Astrocyte of the hippocampus (primary cell): ENCODE results near the gene ERC1.
A peak's percentile ranks its signal among the peaks of the same experiment; 100 is the strongest.
"Not testable (repeated sequence)": the region's sequence is repeated elsewhere in the genome, so short reads cannot be mapped to it uniquely, and the experiment has no call there.

Experiments used
- DNase-seq: peaks from one replicate; pipeline ENCODE4 v3.0.0; 2011; ENCODE audit warnings: low read depth, low spot score

ERC1 gene

DNA sequence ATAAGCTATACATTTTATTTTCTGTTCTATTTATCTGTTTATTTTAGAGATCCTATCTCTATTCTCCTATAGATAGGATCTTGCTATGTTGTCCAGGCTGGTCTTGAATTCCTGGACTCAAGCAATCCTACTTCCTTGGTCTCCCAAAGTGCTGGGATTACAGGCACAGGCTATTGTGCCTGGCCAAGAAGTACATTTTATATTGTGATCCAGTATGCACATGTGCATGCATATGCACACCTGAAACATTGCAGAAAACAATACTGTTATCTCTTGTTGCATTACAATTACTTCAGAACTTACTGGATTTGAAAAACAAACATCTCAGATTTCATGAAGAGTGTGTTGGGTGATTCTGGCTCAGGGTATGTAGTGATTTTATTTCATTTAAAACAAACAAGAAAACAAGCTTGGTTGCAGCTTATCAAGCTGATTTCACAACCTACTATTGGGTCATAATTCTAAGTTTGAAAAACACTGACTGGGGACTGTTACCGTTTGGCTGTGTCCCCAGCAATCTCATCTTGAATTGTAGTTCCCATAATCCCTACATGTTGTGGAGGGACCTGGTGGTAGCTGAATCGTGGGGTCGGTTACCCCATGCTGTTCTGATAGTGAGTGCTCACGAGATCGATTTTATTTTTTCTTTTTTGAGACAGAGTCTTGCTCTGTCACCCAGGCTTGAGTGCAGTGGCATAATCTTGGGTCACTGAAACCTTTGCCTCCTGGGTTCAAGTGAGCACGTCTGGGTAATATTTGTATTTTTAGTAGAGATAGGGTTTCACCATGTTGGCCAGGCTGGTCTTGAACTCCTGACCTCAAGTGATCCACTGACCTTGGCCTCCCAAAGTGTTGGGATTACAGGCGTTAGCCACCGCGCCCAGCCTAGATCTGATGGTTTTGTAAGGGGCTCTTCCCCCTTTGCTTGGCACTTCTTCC lies 31.3 kb downstream of the ERC1 start:
- no peak for DNase-seq

DNA sequence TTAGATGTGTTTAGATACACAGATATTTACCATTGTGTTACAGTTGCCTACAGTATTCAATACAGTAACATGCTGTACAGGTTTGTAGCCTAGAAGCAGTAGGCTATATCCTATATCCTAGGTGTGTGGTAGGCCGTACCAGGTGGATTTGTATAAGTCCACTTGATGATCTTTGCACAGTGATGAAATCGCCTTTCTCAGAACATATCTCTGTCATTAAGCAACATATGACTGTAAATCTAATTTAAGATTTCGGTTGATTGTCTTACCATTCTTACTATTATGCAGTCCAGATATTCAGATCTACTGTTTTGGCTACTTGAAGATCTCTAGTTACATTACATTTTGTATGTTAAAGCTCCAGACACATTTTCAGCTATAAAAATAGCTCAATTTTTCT lies 39.8 kb downstream of the ERC1 start:
- DNase-seq: no peak

DNA sequence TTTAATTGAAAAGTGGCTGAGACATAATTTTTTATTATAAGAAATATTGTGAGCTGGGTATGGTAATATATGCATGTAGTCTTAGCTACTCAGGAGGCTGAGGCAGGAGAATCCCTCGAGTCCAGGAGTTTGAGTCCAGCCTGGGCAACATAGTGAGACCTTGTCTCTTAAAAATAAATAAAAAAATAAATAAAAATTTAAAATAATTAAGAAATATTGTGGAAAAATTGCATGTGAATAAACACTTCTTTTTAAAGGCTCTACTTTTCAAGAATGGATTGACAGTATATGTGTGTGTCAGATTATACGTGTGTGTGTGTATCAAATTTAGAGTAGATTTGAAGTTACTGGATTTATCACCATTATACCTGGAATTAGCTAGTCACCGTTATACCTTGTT lies 43.2 kb downstream of the ERC1 start:
- no peak for DNase-seq

DNA sequence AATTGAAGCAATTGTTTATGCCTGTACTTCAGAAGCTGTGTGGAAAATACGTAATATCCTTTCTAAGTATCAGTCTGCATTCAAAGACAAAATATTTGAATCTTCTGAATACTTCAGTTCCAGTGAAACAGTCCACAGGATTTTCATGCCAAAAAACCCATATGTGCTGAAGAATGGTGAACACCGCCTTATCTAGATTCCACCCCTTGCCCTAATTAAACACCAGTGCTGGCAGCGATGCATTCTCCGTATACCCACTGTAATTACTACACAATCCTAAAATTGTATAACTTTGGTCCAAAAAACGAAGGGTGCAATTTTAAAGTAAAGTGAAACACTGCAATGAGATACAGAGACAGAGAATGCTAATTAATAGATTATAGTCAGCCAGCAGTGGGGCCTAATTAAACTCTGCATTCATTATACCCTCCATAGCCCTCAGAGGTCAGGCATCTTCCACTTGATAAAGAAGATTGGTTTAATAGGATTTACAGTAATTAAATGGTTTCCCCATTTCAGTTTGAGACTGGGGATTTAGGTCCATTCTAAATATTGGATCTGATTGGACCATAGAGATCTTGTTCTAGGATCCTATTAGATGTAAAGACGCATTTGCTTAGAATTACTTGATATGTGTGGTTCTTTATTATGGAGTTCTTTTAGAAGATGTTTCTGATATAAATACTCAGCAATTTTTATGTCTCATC lies 43.9 kb downstream of the ERC1 start:
- DNase-seq: no peak

DNA sequence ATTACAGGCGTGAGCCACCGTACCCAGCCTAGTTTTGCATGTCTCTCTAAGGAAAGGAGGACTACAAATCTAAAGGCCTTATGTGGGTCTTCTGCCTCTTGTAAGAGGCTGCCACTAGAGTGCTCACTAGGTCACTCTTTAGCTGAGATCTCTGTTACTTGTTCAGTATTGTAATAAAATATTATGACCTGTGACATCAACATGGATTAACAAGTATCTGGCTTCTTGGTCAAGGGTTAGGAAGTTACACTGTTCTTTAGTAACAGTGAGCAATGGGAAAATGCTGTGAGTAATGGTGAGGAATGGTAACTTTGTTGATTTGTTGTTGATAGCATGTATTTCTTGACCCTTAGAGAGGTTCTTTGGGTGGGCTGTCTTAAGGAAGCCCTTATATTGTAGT lies 50.5 kb downstream of the ERC1 start:
- no peak for DNase-seq

DNA sequence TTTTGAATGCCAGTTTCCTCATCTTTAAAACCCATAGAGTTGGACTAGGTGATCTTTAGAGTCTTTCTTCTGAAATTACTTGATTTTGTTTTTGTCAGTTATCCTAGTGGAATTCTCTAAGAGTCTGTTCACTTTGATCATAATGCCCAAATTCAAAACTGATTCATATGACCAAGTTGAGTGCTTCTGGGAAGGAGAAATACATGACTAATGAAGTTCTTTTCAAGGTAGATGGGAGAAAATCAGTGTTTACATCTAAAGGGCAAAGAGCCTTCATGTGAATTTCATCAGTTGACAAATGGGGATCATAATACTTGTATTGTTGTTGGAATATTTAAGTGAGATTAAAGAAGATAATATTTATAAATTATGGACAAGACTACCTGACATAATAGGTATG lies 53.2 kb downstream of the ERC1 start:
- no peak for DNase-seq

DNA sequence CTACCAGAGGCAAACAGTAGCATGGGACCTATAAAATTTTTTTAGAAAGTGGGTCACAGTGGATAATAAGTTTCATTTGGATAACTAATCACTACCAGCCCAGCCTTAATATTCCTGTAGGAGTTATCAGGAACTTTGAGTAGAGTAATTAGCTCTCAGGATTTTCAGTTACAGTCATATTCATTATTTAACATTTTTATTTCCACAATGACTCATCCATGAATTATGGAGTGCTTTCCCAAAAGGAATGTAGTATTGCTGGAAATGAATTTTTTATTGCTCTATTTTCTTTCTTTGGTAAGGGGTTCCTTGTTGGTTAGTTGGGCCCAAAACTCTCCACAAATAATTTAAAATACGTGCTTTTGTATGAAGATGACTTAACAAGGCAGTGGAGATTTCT lies 53.7 kb downstream of the ERC1 start:
- peak; percentile 32 for DNase-seq

DNA sequence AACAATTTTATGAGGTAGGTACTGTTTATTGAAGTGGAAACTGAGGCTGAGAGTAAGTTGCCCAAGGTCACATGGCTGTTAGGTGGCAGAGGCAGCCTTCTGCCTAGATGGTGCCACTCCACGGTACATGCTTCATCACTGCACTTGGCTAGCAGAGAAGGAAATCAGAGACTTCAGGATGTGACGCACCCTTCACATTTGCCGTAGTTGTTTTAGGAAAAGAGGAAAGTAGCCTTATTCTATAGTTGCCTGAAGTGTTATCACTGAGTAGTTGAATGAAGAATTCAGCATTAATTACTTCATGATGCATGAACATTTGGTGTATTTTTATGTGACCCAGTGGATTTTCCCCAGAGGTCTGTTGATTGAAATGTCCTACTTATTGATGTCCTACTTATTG lies 55.7 kb downstream of the ERC1 start:
- DNase-seq: no peak

DNA sequence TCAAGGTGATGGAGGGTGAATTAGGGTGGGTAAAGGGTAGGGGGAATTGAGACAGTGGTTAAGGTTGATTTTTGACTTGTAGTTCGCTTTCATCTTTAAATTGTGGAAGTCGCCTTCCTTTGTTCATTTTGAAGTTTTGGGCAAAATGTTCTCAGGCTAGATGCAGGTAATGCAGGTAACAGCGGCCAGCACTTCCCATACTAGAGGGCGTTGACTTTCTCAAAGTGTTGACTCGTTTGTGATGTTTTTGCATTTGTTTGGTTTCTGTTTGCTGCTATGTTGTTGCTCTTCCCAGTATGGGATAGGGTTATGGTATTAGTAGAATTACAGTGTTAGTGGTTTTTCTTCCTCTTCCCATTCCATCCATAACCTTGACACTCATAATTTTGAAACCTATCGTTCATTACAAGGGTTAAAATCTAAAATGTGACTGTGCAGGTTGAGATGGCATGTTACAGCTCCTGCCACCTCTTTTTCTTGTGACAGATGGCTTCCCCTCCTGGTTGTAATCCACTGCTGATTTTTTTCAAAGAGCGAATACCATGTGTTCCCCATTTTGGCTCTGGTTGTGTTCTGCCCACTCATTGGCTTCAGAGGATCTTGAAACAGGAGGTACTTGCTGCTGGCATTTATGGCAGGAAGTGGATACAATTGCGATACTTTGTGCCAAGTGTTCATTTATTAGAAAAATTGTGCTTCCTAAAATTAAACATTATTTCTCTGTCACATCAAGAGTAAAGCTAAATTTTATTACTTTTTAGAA lies 57.1 kb downstream of the ERC1 start:
- DNase-seq: no peak

DNA sequence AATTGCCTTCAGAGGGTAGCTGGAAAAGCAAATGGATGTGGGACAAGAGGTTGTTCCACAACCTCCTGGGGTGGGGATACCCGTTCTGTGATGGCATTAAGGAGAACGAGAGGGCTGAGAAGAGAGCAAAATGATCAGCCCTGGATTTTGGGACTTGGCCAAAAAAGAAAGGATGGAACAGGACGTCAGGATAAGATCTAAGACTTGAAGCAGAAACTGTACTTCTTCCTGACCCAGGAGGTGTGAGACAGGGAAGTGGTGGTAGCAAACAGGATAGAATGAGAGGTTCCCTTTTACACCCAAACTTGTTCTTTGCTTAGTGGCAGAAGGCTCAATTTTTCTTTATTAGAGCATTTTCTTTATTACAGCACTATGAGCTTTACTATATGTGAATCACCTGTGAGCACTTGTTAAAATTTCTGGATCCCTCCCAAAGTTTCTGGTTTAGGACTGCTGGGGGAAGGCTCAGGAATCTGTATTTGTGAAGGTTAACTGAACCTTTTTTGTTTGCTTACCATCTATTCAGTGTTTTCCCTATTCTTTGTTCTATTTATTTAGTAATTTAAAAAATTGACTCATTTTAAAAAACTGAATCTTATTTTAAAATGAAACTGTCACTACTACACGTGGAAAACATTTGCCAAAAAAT lies 59.2 kb downstream of the ERC1 start:
- no peak for DNase-seq

DNA sequence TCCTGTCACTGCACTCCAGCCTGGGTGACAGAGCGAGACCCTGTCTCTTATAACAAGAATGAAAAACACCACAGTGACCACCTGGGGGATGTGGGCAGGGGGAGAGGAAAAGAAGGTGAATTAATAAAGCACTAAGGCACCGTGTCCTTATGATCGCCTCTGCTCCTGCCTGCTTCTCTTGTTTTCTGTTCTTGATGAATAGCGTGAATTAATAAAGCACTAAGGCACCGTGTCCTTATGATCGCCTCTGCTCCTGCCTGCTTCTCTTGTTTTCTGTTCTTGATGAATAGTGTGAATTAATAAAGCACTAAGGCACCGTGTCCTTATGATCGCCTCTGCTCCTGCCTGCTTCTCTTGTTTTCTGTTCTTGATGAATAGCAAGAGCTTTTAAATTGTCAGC lies 60.6 kb downstream of the ERC1 start:
- DNase-seq: not testable (repeated sequence)

DNA sequence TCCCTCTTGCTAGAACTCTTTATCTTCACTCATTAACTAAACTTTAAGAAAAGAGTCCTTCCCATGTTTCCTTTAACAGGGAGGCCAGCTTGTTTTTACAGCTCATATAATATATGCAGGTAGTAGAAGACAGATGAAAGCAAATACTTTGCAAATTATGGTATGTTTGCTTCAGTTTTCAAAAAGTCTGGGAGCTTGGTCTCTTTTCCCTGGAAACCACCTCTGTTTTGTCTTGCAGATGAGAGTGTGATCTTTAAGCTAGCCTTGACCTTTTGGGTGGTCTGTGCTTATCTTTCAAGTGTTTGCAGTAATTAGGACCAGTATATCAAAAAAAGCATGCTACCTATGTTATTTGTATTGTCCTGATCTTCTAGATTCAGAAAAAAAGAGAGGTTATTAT lies 62.7 kb downstream of the ERC1 start:
- DNase-seq: no peak

DNA sequence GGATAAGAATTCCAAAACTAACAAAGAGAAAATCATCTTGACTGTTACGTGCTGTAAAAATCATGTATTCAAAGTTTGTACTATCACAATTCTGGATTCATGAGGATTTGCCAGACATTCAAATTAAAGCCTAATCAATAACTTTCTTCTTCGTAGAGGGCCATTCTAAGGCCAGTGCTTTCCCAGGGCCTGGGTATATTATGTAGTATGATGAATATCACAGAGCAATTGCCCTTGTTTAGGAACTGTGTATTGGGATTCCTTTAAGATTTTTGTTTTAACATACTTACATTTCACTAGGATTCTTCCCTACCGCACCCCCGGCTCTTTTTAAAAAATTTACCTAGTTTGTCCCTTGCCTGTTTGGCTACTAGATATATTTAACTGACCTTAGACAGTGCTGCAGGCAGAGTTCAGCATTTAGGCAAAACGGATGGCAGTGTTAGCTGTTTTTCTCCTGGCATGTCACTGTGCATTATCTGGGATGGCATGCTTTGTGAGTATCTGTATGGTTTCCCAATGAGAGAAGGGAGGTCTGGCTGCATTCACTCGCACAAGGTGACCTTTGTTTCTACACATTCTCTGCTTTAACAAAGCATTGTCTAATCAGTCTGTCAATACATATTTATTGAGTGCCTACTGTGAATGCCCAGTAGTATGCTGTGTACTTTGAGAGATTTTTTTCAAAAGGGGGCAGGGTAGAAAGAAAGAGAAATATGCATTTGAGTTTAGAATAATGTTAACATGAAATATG lies 63.3 kb downstream of the ERC1 start:
- no peak for DNase-seq

DNA sequence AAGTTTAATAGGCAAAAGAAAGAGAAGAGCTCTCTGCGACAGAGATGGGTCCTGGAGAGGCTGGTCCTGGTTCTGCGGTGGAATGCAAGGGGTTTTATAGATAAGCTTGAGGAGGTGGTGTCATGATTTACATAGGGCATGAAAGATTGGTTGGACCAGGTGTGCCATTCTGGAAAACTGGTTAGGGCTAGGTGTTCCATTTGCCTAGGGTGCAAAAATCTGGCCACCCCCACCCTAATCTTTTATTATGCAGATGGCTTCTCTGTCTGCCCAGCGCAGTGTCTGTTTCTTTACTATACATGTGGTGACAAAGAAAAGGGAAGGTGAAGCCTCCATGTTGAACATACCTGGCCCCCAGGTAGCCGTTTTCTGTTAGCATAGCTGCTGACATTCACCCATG lies 65.4 kb downstream of the ERC1 start:
- DNase-seq: no peak

DNA sequence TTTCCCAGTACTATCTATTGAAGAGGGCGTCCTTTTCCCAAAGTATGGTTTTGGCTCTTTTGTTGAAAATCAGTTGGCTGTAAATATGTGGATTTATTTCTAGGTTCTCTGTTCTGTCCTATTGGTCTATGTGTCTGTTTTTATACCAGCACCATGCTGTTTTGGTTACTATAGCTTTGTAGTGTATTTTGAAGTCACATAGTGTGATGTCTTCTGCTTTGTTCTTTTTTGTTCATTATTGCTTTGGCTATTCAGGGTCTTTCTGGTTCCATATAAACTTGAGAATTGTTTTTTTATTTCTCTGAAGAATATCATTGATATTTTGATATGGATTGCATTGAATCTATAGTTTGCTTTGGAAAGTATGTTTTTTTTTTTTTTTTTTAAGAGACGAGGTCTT lies 67.4 kb downstream of the ERC1 start:
- DNase-seq: no peak

DNA sequence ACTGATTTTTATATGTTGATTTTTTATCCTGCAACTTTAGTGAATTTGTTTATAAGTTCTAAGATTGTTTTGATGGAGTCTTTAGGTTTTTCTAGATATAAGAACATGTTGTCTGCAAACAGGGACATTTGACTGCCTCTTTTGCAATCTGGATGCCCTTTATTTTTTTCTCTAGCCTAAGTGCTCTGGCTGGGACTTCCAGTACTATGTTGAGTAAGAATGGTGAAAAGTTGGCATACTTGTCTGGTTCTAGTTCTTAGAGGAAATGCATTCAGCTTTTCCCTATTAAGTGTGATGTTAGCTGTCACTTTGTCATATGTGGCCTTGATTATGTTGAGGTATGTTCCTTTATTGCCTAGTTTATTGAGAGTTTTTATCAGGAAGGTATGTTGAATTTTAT lies 68.1 kb downstream of the ERC1 start:
- no peak for DNase-seq

DNA sequence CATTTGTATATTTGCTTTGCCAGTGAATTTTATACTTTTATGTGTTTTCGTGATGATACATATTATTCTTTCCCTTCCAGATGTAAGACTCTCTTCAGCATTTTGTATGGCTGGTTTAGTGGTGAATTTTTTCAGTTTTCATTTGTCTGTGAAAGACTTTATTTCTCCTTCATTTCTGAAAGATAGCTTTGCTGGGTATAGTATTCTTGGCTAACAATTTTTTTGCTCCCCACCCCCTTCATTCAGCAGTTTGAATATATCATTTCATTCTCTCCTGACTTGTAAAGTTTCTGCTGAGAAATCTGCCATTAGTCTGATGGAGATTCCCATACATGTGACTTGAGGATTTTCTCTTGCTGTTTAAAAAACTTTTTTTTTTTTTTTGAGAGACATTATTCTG lies 72.8 kb downstream of the ERC1 start:
- no peak for DNase-seq

DNA sequence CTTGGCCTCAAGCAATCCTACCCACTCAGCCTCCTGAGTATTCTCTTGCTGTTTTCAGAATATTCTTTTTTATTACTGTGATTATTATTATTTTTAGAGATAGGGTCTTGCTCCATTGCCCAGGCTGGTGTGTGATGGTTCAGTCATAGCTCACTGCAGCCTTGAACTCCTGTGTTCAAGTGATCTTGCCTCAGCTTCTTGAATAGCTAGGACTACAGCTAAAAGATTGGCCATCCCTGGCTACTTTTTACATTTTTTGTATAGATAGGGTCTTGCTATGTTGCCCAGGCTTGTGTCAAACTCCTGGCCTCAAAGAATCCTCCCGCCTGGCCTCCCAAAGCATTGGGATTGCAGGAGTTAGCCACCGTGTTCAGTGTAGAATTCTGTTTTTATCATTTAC lies 73.3 kb downstream of the ERC1 start:
- DNase-seq: no peak

DNA sequence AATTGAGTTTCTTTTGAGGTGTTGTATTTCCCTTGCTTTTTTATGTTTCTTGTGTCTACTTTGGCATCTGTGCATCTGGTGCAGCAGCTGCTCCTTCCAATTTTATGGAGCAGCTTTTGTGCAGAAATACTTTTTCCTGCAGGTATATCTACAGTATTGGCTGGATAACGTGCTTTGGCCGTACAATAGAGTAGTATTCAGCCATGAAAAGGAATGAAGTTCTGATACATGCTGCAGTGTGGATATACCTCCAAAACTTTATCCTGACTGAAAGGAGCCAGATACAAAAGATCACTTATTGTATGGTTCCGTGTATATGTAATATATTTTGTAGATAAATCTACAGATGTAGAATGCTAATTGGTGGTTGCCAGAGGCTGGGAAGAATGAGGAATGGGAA lies 74.6 kb downstream of the ERC1 start:
- no peak for DNase-seq

DNA sequence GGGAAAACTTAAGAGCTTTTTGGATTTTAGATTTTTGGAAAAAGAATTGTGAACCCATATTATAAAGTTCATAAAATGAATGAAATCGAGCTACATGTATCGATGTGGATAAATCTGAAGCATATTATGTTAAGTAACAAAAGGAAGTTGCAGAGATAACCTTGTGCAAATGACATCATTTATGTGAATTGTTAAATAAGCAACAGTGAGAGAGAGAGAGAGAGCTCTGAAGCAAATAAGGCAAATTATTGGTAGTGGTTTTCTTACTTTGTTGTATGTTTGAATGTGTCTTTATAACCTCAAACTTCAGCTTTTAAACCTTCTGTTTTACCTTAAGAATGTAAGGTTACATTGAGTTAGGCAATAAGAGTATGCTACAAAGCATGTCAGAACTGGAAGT lies 78.8 kb downstream of the ERC1 start:
- no peak for DNase-seq

DNA sequence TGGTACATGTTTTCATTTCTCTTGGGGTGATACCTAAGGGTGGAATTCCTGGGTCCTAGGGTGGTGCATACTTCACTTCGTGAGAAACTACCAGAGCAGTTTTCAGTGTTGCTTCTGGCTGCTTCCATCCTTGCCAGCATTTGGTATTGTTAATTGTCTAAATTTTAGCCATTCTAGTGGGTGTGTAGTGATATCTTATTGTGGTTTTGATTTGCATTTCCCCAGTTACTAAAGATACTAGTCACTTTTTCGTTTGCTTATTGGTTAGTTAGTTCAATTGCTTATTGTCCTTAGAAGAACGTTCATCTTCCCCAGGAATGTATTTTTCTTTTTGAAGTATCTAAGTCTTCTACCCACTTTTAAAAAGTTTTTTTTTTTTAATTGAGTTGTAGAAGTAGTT lies 80.2 kb downstream of the ERC1 start:
- no peak for DNase-seq
